ENCODE measurements around the gene FOXO1.

Gene FOXO1

DNA sequence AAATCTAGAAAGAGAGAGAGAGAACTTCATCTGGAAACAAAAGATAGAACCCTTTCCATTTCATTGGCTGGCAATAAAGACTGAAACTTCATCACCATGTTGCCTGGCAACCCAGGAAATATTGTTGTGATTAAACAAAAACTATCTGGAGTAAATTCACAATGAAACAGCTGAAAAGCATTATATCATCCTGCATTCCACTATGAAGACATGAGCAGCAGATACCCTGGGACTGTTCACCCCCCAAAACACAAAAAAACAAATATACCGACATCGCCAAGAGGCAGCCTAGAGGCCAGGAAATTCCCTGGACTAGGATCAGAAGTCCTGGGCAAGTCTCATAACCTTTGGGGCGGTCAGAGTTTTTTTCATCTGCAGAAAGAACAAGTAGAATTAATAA, 158.3 kb downstream of the FOXO1 start:
- no peak for DNase-seq (ENCODE audit: low read depth in 2 of 2)

GRCh38 chr13:40506592-40507446, 159.6 kb downstream of the FOXO1 start:
- no peak for DNase-seq (ENCODE audit: low read depth in 2 of 2)

All from activated CD8-positive, alpha-beta memory T cell treated with anti-CD3 and anti-CD28 coated beads for 4 hours (primary cell).